Activated T-cell treated with anti-CD3 and anti-CD28 coated beads for 1 hour (primary cell): Measurements from ENCODE around the gene NLRC5.
"Not testable (repeated sequence)": the region's sequence is repeated elsewhere in the genome, so short reads cannot be mapped to it uniquely, and the experiment has no call there.

Experiments used
- DNase-seq: peaks from one replicate; pipeline ENCODE4 v3.0.0-alpha.2; 2020; ENCODE audit warnings: low read depth

NLRC5 gene

DNA sequence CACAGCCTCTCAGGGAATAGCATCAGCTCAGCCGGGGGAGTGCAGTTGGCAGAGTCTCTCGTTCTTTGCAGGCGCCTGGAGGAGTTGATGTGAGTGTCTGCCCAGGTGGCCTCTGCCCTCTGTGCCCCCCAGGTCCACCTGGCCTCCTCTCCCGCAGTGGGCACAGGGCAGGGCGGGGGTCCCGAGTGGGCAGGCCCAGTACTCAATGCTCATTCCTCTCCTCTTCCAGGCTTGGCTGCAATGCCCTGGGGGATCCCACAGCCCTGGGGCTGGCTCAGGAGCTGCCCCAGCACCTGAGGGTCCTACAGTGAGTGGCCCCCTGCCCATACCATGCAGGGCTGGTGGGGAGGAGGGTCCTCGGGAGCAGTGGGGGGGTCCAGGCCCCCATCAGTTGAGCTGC is 88.4 kb downstream of the NLRC5 start:
- DNase-seq, result no peak

DNA sequence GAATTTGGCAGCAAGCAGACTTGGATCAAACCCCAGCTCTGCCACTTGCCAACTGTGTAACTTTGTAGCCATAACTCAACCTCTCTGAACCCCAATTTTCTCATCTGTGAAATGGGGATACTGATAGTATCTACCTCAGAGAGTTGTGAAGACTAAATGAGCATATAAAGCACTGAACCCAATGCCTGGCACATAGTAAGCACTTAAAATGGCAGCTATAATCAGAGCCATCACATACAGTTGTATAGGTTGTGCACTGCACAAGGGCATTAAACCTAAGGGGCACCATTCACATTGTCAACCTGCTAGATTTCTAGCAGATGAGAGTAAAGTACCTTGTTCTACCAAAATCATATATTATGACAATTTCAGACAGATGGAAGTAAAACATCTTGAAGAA is 92.4 kb downstream of the NLRC5 start:
- DNase-seq, result no peak

GRCh38 chr16:57082664-57083063 is 93.3 kb downstream of the NLRC5 start:
- no peak for DNase-seq

DNA sequence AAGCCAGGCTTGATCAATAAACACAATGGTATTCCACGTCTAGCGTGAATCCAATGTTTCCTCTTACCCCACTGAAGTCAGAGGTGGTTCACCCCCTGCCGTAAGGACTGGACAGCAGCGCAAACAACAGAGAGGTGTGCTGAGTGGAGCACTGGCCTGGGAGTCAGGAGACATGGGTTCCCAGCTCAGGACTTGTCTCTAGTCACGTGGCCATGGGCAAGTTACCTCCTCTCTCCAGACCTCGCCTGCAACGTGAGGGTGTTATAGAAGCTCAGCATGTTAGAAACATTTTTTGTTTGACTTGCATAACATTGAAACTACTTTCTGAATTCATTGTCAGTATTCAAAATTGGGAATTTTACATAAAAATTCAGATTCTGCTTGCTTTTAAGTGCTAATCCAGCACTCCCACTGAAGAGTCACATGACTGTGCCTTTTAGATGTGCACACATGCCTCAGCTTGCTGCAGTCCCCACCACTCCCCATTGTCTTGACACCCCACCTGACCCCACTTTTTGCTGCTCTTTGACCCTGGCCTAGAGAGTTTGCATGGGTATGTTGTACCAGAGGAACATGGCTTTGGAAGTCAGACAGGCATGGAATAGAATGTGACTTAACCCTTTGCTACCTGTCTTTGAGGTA is 94.2 kb downstream of the NLRC5 start:
- no peak for DNase-seq

DNA sequence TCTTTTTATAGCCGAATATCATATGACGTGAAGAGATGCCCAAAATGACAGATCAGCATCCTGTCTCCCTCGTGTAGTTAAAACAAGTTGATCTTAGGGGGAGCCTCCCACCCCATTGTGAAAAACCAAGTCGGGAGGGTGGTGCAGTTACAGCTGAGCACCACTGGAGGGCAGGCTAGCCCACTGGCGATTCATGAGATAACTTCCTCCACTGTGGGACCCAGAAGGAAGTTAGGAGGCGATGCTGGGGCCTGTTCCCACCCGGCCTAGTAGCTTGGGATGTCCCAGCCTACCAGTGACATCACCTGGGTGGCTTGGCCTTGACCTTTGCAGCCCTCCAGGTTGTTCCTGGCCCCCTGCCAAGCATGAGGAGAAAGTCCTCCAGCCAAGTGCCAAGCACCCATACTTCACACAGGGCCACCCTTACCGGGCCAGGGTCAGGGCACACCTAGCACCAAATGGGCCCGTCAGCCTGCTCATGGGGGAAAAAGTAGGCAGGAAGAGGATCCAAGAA is 95.0 kb downstream of the NLRC5 start:
- peak; percentile 59 for DNase-seq

GRCh38 chr16:57084996-57085395 is 95.6 kb downstream of the NLRC5 start:
- no peak for DNase-seq

GRCh38 chr16:57087003-57087402 is 97.6 kb downstream of the NLRC5 start:
- no peak for DNase-seq

DNA sequence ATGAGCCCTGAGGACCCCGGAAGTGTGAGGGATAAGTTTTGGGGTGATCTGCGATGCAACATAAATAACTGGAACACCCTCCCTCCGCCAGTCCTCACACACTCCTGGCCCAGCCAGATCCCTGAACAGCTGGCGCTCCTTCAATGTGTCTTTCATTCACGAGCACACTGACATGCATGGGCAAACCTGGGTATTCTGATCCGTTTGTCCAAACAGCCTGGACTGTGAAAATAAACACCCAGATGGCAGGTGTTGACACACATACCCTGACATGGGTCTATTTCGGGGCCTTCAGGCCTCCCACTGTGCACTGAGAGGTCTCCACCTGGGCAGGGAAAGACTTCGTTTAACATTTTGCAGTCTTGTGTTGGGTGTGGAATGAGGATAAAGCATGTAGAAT is 100.0 kb downstream of the NLRC5 start:
- no peak for DNase-seq

GRCh38 chr16:57091200-57091974 is 102.0 kb downstream of the NLRC5 start:
- DNase-seq, result no peak

DNA sequence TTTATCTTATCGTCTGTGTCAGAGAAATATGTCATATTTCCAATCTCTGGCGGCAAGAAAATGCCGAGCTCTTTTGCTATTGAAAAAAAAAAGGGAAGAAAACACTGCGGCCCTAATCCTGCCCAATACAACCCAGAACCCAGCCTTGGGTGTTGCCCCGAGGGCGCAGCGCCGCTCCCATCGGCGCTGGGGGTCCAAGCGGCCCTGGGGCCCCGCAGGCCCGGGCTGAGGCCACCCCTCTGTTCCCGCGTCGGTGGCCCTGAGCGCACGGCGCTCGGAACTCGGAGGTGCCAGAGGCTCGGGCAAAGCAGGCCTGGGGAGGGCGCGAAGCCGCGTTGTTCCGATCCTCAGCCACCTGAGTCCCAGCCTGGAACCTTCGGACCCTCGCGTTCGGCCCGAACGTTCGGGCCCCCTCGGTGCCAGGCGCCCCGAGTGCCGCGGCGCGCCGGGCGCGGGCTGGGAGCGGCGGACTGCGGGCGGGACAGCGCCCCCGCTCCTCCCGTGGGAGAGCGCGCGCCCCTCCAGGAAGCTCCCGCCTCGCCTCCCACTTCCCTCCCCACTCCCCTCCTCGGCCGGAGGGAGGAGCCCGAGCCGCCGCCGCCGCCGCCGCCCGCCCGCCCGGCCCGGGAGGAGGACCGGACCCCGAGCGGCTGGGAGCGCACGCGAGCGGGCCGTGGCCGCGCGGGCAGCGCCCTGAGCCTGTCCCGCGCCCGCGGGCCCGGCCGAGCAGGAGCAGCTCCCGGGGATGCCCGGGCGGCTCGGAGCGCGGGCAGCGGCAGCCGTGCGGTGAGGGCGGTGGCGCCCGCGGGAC is 102.8 kb downstream of the NLRC5 start, which contains the start of gene CPNE2:
Gene CPNE2 (plus strand): TSS at position 609 of the 811 bp plus-strand sequence. CDS start 18,160 bp downstream, outside the sequence.
- DNase-seq, result no peak

DNA sequence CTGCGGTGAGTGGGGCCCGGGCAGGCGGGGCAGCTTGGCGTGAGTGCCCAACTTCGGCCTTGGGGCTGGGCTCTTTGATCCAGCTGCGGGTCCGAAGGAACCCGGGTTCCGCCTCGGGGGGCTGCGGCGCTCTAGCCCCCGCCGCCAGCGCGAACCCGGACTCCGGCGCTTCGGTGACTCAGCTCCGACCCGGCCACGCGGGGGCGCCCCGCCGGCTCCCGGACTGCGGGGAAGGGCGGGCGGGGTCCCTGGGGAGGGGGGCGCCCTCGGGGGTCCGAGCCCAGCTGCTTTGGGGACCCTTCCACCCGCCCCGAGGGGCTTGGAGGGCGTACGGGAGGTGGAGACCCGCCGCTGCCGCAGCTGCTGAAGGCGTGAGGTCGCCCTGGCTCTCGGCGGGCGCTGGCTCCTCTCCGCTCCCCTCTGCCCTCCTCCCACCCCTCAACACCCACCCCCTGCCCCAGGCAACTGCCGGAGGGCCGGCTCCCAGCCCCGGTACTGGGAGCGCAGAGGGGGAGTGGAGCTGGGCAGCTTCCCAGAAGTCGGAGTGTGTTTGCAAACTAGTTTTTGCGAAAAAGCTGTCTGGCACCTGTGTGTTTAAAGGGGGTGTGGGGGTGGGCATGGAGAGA is 103.5 kb downstream of the NLRC5 start:
- peak; percentile 43 for DNase-seq

GRCh38 chr16:57093666-57094564 is 104.6 kb downstream of the NLRC5 start:
- DNase-seq, result no peak

GRCh38 chr16:57094911-57095310 is 105.6 kb downstream of the NLRC5 start:
- DNase-seq, result no peak

- DNase-seq, result no peak
Measured at GRCh38 chr16:57096192-57096591, 106.8 kb downstream of the NLRC5 start.

DNA sequence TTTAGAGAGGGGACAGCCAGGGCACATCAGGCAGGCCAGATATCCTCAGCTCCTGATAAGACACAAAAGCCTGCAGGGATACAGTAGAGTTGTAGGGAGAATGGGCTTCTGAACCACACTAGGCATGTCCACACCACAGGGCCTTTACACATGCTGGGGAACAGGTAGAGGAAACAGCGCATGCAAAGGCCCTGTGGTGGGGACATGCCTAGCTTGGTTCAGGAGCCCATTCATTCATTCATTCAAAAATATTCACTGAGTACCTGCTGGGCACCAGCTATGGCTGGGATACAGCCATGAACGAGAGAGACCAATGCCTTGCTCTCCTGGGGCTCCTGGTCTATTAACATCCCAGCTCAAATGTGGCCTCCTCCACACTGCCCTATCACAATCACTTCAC is 107.4 kb downstream of the NLRC5 start:
- DNase-seq, result no peak

- DNase-seq, result no peak
Measured at GRCh38 chr16:57098188-57098841, 109.0 kb downstream of the NLRC5 start.

GRCh38 chr16:57099965-57100364 is 110.6 kb downstream of the NLRC5 start:
- DNase-seq, result not testable (repeated sequence)

DNA sequence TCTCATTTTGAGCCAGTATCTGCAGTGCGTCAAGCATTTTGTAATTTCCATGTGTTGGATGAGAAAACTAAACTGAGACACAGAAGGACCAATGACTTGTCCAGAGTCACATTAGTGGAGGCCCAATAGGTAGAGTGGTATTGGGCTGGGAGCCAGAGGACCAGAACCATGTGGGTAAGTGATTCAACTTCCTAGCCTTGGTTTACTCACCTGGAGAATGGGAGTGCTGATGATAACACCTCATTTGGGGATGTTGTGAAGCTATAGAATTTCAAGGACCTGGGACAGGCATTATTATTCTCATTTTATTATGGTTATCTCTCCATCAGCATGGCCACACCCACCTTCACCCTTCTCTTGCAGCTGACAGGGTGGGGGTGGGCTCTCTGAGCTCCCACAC is 111.1 kb downstream of the NLRC5 start:
- no peak for DNase-seq

DNA sequence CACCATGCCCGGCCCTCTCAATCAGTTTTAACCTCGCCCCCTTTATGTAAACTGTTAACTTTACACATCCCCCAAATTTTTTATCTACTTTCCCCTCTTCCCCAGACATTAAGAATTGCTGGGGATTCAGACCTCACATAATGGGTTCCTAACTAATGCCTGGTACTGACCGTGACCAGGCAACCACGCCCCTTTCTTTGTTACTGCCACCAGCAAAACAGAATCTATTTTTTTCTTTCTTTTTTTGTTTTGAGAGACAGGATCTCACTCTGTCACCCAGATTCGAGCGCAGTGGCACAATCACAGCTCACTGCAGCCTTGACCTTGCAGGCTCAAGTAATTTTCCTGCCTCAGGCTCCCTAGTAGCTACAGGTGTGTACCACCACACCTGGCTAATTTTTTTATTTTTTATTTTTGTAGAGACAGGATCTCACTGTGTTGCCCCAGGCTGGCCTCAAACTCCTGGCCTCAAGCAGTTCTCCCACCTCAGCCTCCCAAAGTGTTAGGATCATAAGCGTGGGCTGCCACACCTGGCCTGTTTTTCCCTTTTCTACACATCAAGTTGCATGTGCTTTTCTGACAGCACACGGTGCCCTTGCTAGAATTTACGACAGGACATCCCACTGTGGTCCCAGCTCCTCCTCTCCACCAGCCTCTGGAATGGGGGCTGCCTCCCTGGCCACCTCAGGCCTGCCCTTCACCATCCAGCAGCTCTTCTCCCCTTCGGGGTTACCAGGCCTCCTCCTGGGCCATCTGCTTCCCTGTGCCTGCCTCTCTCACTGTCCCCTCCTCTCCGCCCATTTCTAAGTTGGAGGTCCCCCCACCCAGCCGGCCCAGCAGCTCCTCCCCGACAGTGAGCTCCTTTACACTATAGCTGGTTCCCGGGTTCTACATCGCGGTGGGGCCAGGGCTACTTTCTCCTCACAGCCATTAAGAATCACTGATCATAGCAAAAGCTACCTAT is 113.8 kb downstream of the NLRC5 start:
- no peak for DNase-seq
